Measurements from ENCODE around the gene TCF7L2.

Gene TCF7L2

GRCh38 chr10:113035732-113036312 lies 85.8 kb downstream of the TCF7L2 start:
- Histone ChIP-seq H4K91ac (ENCODE audit: low read length) (no peak overlapping the region), H2BK5ac (ENCODE audit: low read depth, low read length, poor library complexity, severe bottlenecking) (no peak overlapping the region), H3K36me3 (ENCODE audit: control insufficient read depth in 1 of 2, insufficient read depth in 2 of 2, low read depth in 1 of 2, low read length in 2 of 2) (peaks cover 2 to 8% of the 10 kb centered on the region in 2 experiments), H3K23ac (ENCODE audit: low read length in 2 of 2) (no peak overlapping the region), H2BK120ac (ENCODE audit: low read depth, low read length) (no peak overlapping the region), H3K4me2 (ENCODE audit: low read length, poor library complexity, severe bottlenecking) (no peak overlapping the region), H3K14ac (ENCODE audit: low read length in 2 of 2) (no peak overlapping the region), H4K8ac (ENCODE audit: low read length) (no peak overlapping the region), H3K4me1 (ENCODE audit: control insufficient read depth, insufficient read depth, low read depth, low read length) (peaks cover 4% of the 10 kb centered on the region), H2AFZ (ENCODE audit: low read depth, low read length) (no peak overlapping the region), H3K27me3 (ENCODE audit: control insufficient read depth in 1 of 2, insufficient read depth in 1 of 2, low read length in 2 of 2) (no peaks in the 10 kb centered on the region), H2BK15ac (ENCODE audit: low read depth, poor library complexity, severe bottlenecking) (no peak overlapping the region), H3K4ac (ENCODE audit: low read depth in 1 of 2, low read length in 2 of 2) (no peak overlapping the region), H3K18ac (ENCODE audit: low read depth in 1 of 2, low read length in 2 of 2) (no peak overlapping the region), H3K4me3 (ENCODE audit: insufficient read depth in 1 of 2, low read depth in 1 of 2, low read length in 2 of 2) (no peak overlapping the region), H3K9ac (ENCODE audit: low read length) (no peak overlapping the region), H3K9me3 (ENCODE audit: control insufficient read depth, low read length) (no peaks in the 10 kb centered on the region), H3K79me1 (replicated peaks; ENCODE audit: low read length, poor library complexity, severe bottlenecking) (peaks cover 23% of the 10 kb centered on the region), H2AK5ac (ENCODE audit: low read length, severe bottlenecking) (no peak overlapping the region), H3K27ac (ENCODE audit: low read length, poor library complexity, severe bottlenecking) (no peak overlapping the region), H2BK12ac (ENCODE audit: low read length in 2 of 2) (no peak overlapping the region)
- 97% methylated on average over 5 of the region's 5 CpGs for WGBS
- no peak for DNase-seq

DNA sequence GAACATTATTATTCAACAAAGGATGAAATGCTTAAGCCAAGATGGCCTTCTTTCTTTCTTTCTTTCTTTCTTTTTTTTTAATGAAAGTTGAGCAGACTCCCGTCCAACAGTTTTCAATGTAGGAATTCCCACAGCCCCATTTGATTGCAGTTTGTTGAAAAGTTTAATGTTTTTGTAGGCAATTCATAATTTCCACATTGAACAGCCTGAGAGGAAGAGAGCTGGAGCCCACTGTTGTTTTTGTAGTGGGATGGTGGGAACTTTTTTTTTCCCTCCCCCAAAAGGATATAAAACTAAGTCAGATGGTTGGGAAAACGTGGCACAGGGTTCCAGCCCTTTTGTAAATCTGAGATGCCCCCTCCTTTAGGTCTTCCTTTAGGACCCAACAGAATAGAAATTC lies 86.6 kb downstream of the TCF7L2 start:
- Histone ChIP-seq H3K4me3 (ENCODE audit: insufficient read depth in 1 of 2, low read depth in 1 of 2, low read length in 2 of 2) (no peak overlapping the region), H2BK15ac (ENCODE audit: low read depth, poor library complexity, severe bottlenecking) (no peak overlapping the region), H2BK12ac (ENCODE audit: low read length in 2 of 2) (no peak overlapping the region), H4K91ac (ENCODE audit: low read length) (no peak overlapping the region), H3K4ac (ENCODE audit: low read depth in 1 of 2, low read length in 2 of 2) (no peak overlapping the region), H3K4me2 (ENCODE audit: low read length, poor library complexity, severe bottlenecking) (no peak overlapping the region), H3K27me3 (ENCODE audit: control insufficient read depth in 1 of 2, insufficient read depth in 1 of 2, low read length in 2 of 2) (no peaks in the 10 kb centered on the region), H3K23ac (ENCODE audit: low read length in 2 of 2) (no peak overlapping the region), H3K79me1 (replicated peaks; ENCODE audit: low read length, poor library complexity, severe bottlenecking) (peaks cover 26% of the 10 kb centered on the region), H2BK120ac (ENCODE audit: low read depth, low read length) (no peak overlapping the region), H3K4me1 (ENCODE audit: control insufficient read depth, insufficient read depth, low read depth, low read length) (peaks cover 3% of the 10 kb centered on the region), H3K14ac (ENCODE audit: low read length in 2 of 2) (no peak overlapping the region), H4K8ac (ENCODE audit: low read length) (no peak overlapping the region), H3K9ac (ENCODE audit: low read length) (no peak overlapping the region), H3K27ac (ENCODE audit: low read length, poor library complexity, severe bottlenecking) (no peak overlapping the region), H2AK5ac (ENCODE audit: low read length, severe bottlenecking) (no peak overlapping the region), H3K36me3 (ENCODE audit: control insufficient read depth in 1 of 2, insufficient read depth in 2 of 2, low read depth in 1 of 2, low read length in 2 of 2) (peaks cover 2 to 8% of the 10 kb centered on the region in 2 experiments), H3K9me3 (ENCODE audit: control insufficient read depth, low read length) (no peaks in the 10 kb centered on the region), H2AFZ (ENCODE audit: low read depth, low read length) (no peak overlapping the region), H3K18ac (ENCODE audit: low read depth in 1 of 2, low read length in 2 of 2) (no peak overlapping the region), H2BK5ac (ENCODE audit: low read depth, low read length, poor library complexity, severe bottlenecking) (no peak overlapping the region)
- 100% methylated on average over 1 of the region's 2 CpGs for WGBS
- no peak for DNase-seq

DNA sequence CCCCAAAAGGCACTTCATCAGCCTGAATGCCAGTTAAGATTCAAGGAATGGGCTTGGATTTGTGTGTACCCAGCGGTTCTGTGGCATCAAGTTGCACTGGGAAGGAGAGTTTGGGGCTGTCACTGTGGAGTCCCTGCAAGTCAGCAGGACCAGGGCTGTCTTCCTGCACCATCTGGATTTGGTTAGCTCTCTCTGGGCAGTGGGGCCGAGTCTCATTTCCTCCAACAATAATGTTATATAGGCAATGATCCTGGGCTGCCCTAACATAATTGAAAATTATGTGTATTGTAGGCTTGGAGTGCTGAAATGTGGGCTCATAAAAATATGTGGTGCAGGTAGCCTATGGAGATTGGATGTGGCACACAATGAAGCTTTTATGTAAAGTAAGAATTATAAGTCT lies 87.2 kb downstream of the TCF7L2 start:
- peaks cover 30% of the 10 kb centered on the region for H3K79me1 ChIP-seq (replicated peaks; ENCODE audit: low read length, poor library complexity, severe bottlenecking)
- H3K23ac ChIP-seq (ENCODE audit: low read length in 2 of 2): no peak overlapping the region
- no peak overlapping the region for H4K91ac ChIP-seq (ENCODE audit: low read length)
- no peak overlapping the region for H2AFZ ChIP-seq (ENCODE audit: low read depth, low read length)
- no peak overlapping the region for H2BK120ac ChIP-seq (ENCODE audit: low read depth, low read length)
- no peak overlapping the region for H3K18ac ChIP-seq (ENCODE audit: low read depth in 1 of 2, low read length in 2 of 2)
- H3K4me1 ChIP-seq (ENCODE audit: control insufficient read depth, insufficient read depth, low read depth, low read length): peaks cover 6% of the 10 kb centered on the region
- no peak overlapping the region for H2BK12ac ChIP-seq (ENCODE audit: low read length in 2 of 2)
- H3K27ac ChIP-seq (ENCODE audit: low read length, poor library complexity, severe bottlenecking): no peak overlapping the region
- H3K4me2 ChIP-seq (ENCODE audit: low read length, poor library complexity, severe bottlenecking): no peak overlapping the region
- peaks cover 7 to 8% of the 10 kb centered on the region in 2 experiments for H3K36me3 ChIP-seq (ENCODE audit: control insufficient read depth in 1 of 2, insufficient read depth in 2 of 2, low read depth in 1 of 2, low read length in 2 of 2)
- H3K4me3 ChIP-seq (ENCODE audit: insufficient read depth in 1 of 2, low read depth in 1 of 2, low read length in 2 of 2): no peak overlapping the region
- no peaks in the 10 kb centered on the region for H3K27me3 ChIP-seq (ENCODE audit: control insufficient read depth in 1 of 2, insufficient read depth in 1 of 2, low read length in 2 of 2)
- H2AK5ac ChIP-seq (ENCODE audit: low read length, severe bottlenecking): no peak overlapping the region
- no peak overlapping the region for H2BK15ac ChIP-seq (ENCODE audit: low read depth, poor library complexity, severe bottlenecking)
- H2BK5ac ChIP-seq (ENCODE audit: low read depth, low read length, poor library complexity, severe bottlenecking): no peak overlapping the region
- WGBS: 100% methylated on average over 1 of the region's 2 CpGs
- DNase-seq: no peak
- no peak overlapping the region for H3K9ac ChIP-seq (ENCODE audit: low read length)
- no peaks in the 10 kb centered on the region for H3K9me3 ChIP-seq (ENCODE audit: control insufficient read depth, low read length)
- H3K4ac ChIP-seq (ENCODE audit: low read depth in 1 of 2, low read length in 2 of 2): no peak overlapping the region
- H3K14ac ChIP-seq (ENCODE audit: low read length in 2 of 2): no peak overlapping the region
- no peak overlapping the region for H4K8ac ChIP-seq (ENCODE audit: low read length)

GRCh38 chr10:113038183-113038582 lies 88.1 kb downstream of the TCF7L2 start:
- no peak overlapping the region for H2AK5ac ChIP-seq (ENCODE audit: low read length, severe bottlenecking)
- peaks cover 8% of the 10 kb centered on the region in 2 experiments for H3K36me3 ChIP-seq (ENCODE audit: control insufficient read depth in 1 of 2, insufficient read depth in 2 of 2, low read depth in 1 of 2, low read length in 2 of 2)
- H3K14ac ChIP-seq (ENCODE audit: low read length in 2 of 2): no peak overlapping the region
- no peak overlapping the region for H3K4ac ChIP-seq (ENCODE audit: low read depth in 1 of 2, low read length in 2 of 2)
- peaks cover 7% of the 10 kb centered on the region for H3K4me1 ChIP-seq (ENCODE audit: control insufficient read depth, insufficient read depth, low read depth, low read length)
- no peak for DNase-seq
- no peak overlapping the region for H3K27ac ChIP-seq (ENCODE audit: low read length, poor library complexity, severe bottlenecking)
- H2BK12ac ChIP-seq (ENCODE audit: low read length in 2 of 2): no peak overlapping the region
- H3K4me2 ChIP-seq (ENCODE audit: low read length, poor library complexity, severe bottlenecking): no peak overlapping the region
- H3K18ac ChIP-seq (ENCODE audit: low read depth in 1 of 2, low read length in 2 of 2): no peak overlapping the region
- H3K79me1 ChIP-seq (replicated peaks; ENCODE audit: low read length, poor library complexity, severe bottlenecking): peaks cover 32% of the 10 kb centered on the region
- H4K8ac ChIP-seq (ENCODE audit: low read length): no peak overlapping the region
- no peak overlapping the region for H2BK15ac ChIP-seq (ENCODE audit: low read depth, poor library complexity, severe bottlenecking)
- H2AFZ ChIP-seq (ENCODE audit: low read depth, low read length): no peak overlapping the region
- H2BK120ac ChIP-seq (ENCODE audit: low read depth, low read length): no peak overlapping the region
- H3K9me3 ChIP-seq (ENCODE audit: control insufficient read depth, low read length): no peaks in the 10 kb centered on the region
- H4K91ac ChIP-seq (ENCODE audit: low read length): no peak overlapping the region
- no peak overlapping the region for H3K4me3 ChIP-seq (ENCODE audit: insufficient read depth in 1 of 2, low read depth in 1 of 2, low read length in 2 of 2)
- H2BK5ac ChIP-seq (ENCODE audit: low read depth, low read length, poor library complexity, severe bottlenecking): no peak overlapping the region
- no peak overlapping the region for H3K9ac ChIP-seq (ENCODE audit: low read length)
- H3K23ac ChIP-seq (ENCODE audit: low read length in 2 of 2): no peak overlapping the region
- 94% methylated on average over 12 of the region's 12 CpGs for WGBS
- H3K27me3 ChIP-seq (ENCODE audit: control insufficient read depth in 1 of 2, insufficient read depth in 1 of 2, low read length in 2 of 2): no peaks in the 10 kb centered on the region
